ENCODE results near the gene ZNF555.

ZNF555 gene

GRCh38 chr19:2827022-2827421 is 14.3 kb upstream of the ZNF555 start:
- DNase-seq: no peak

GRCh38 chr19:2827840-2828489 is 13.3 kb upstream of the ZNF555 start:
- DNase-seq: no peak

GRCh38 chr19:2834294-2834871 is 6.9 kb upstream of the ZNF555 start:
- no peak for DNase-seq

- no peak for DNase-seq
These were observed 3.8 kb upstream of the ZNF555 start for GRCh38 chr19:2837430-2837829.

- DNase-seq: no peak
These were observed 740 bp downstream of the ZNF555 start for GRCh38 chr19:2841855-2842574.

GRCh38 chr19:2845107-2845506 is 3.8 kb downstream of the ZNF555 start:
- no peak for DNase-seq

- DNase-seq: no peak
These were observed 5.1 kb downstream of the ZNF555 start for GRCh38 chr19:2846180-2846894.

GRCh38 chr19:2847507-2847906 is 6.2 kb downstream of the ZNF555 start:
- no peak for DNase-seq

GRCh38 chr19:2848616-2849015 is 7.3 kb downstream of the ZNF555 start:
- no peak for DNase-seq

- no peak for DNase-seq
These were observed 9.1 kb downstream of the ZNF555 start for GRCh38 chr19:2850256-2850925.

GRCh38 chr19:2852598-2852997 is 11.3 kb downstream of the ZNF555 start:
- no peak for DNase-seq

GRCh38 chr19:2853015-2853606 is 11.8 kb downstream of the ZNF555 start:
- no peak for DNase-seq

GRCh38 chr19:2854849-2855248 is 13.6 kb downstream of the ZNF555 start:
- DNase-seq: no peak

- no peak for DNase-seq
These were observed 15.3 kb downstream of the ZNF555 start for GRCh38 chr19:2856457-2857050.

- peak; percentile 52 to 63 for DNase-seq
These were observed 17.6 kb downstream of the ZNF555 start for GRCh38 chr19:2858864-2859263.

- DNase-seq: no peak
These were observed 22.5 kb downstream of the ZNF555 start for GRCh38 chr19:2863816-2864215.

GRCh38 chr19:2865334-2866100 is 24.2 kb downstream of the ZNF555 start:
- DNase-seq: no peak

- no peak for DNase-seq
These were observed 25.3 kb downstream of the ZNF555 start for GRCh38 chr19:2866495-2867024.

- no peak for DNase-seq
These were observed 26.0 kb downstream of the ZNF555 start, which contains the start of gene ZNF556 for GRCh38 chr19:2867025-2867991. ZNF556 (plus strand) TSS chr19:2867335; CDS start chr19:2867422, 87 bp downstream.

GRCh38 chr19:2869618-2870017 is 28.3 kb downstream of the ZNF555 start:
- no peak for DNase-seq
